Urothelium cell line (cell line): ENCODE data around the gene PLA2G6.
"Not testable (repeated sequence)": the region's sequence is repeated elsewhere in the genome, so short reads cannot be mapped to it uniquely, and the experiment has no call there.

ENCODE experiments used
- DNase-seq: peaks from one replicate; pipeline ENCODE4 v3.0.0; 2011; ENCODE audit warnings: low spot score, mixed read lengths
- FAIRE-seq: peaks from 2 replicates; lab custom pipeline; 2011; peaks lifted over from hg19 to GRCh38; lab: Jason Lieb, UNC

The PLA2G6 gene

GRCh38 chr22:38089474-38089851, 92.2 kb downstream of the PLA2G6 start:
- no peak for FAIRE-seq
- no peak for DNase-seq

- DNase-seq = no peak
- no peak for FAIRE-seq
Measured at GRCh38 chr22:38088629-38089473, 92.8 kb downstream of the PLA2G6 start.

- DNase-seq (no peak), FAIRE-seq (peak; percentile 93)
Measured at GRCh38 chr22:38087855-38088254, 93.8 kb downstream of the PLA2G6 start.

- DNase-seq (no peak), FAIRE-seq (no peak)
Measured at GRCh38 chr22:38086942-38087341, 94.7 kb downstream of the PLA2G6 start.

- FAIRE-seq (no peak), DNase-seq (no peak)
Measured at GRCh38 chr22:38086001-38086845, 95.4 kb downstream of the PLA2G6 start.

- DNase-seq = no peak
- no peak for FAIRE-seq
Measured at GRCh38 chr22:38085501-38085900, 96.1 kb downstream of the PLA2G6 start.

GRCh38 chr22:38085056-38085455, 96.6 kb downstream of the PLA2G6 start:
- no peak for FAIRE-seq
- DNase-seq = no peak

GRCh38 chr22:38083931-38084631, 97.5 kb downstream of the PLA2G6 start, which contains the start of gene SLC16A8:
Gene SLC16A8 (minus strand): TSS chr22:38084184. CDS start chr22:38082873, 1,311 bp downstream.
- FAIRE-seq (no peak), DNase-seq (no peak)

GRCh38 chr22:38082986-38083710, 98.5 kb downstream of the PLA2G6 start:
- FAIRE-seq = no peak
- DNase-seq = no peak

GRCh38 chr22:38081941-38082828, 99.4 kb downstream of the PLA2G6 start:
- no peak for DNase-seq
- FAIRE-seq = no peak

- FAIRE-seq = no peak
Measured at GRCh38 chr22:38081636-38081940, 100.0 kb downstream of the PLA2G6 start.

GRCh38 chr22:38080850-38081635, 100.6 kb downstream of the PLA2G6 start:
- no peak for FAIRE-seq
- DNase-seq = no peak

More at GRCh38 chr22:38081636-38081940, 100.0 kb downstream of the PLA2G6 start:
- no peak for DNase-seq

- DNase-seq (no peak), FAIRE-seq (no peak)
Measured at GRCh38 chr22:38080474-38080849, 101.2 kb downstream of the PLA2G6 start.

- FAIRE-seq (no peak), DNase-seq (no peak)
Measured at GRCh38 chr22:38079804-38080203, 101.8 kb downstream of the PLA2G6 start.

- FAIRE-seq = not testable (repeated sequence)
Measured at GRCh38 chr22:38079208-38079607, 102.4 kb downstream of the PLA2G6 start.

GRCh38 chr22:38078046-38078840, 103.4 kb downstream of the PLA2G6 start:
- no peak for DNase-seq
- FAIRE-seq = no peak

More at GRCh38 chr22:38079208-38079607, 102.4 kb downstream of the PLA2G6 start:
- DNase-seq = not testable (repeated sequence)

- FAIRE-seq = no peak
- no peak for DNase-seq
Measured at GRCh38 chr22:38077595-38077994, 104.0 kb downstream of the PLA2G6 start.

- DNase-seq (no peak), FAIRE-seq (peak; percentile 23)
Measured at GRCh38 chr22:38077096-38077495, 104.5 kb downstream of the PLA2G6 start.
